ENCODE measurements around the gene RARS1.

The RARS1 gene

GRCh38 chr5:168562279-168562678, 76.0 kb downstream of the RARS1 start:
- no peak for DNase-seq (ENCODE audit: low read depth)

GRCh38 chr5:168563959-168564358, 77.7 kb downstream of the RARS1 start:
- no peak for DNase-seq (ENCODE audit: low read depth)

GRCh38 chr5:168568738-168569137, 82.5 kb downstream of the RARS1 start:
- DNase-seq (ENCODE audit: low read depth): no peak

Measured in T follicular helper cell (primary cell).